ENCODE data around the gene LRRC1.

- TF ChIP-seq PATZ1 (CRISPR knock-in tag; IDR thresholded peaks at IDR 0.05; ENCODE audit: borderline replicate concordance), result no peak
- no peak for TF ChIP-seq ZFP30 (CRISPR knock-in tag; IDR thresholded peaks at IDR 0.05)
- no peak for TF ChIP-seq POU6F1 (CRISPR knock-in tag; IDR thresholded peaks at IDR 0.05; ENCODE audit: borderline replicate concordance, low read depth)
- no peak for TF ChIP-seq CSDC2 (CRISPR knock-in tag; IDR thresholded peaks at IDR 0.05)
- TF ChIP-seq RARB (CRISPR knock-in tag; IDR thresholded peaks at IDR 0.05), result no peak
- no peak for TF ChIP-seq CSRNP3 (CRISPR knock-in tag; IDR thresholded peaks at IDR 0.05)
- TF ChIP-seq GLIS3 (CRISPR knock-in tag; IDR thresholded peaks at IDR 0.05), result no peak
- TF ChIP-seq ZNF70 (CRISPR knock-in tag; IDR thresholded peaks at IDR 0.05), result no peak
These were observed 137.7 kb downstream of the LRRC1 start for GRCh38 chr6:53932516-53932915.
